ENCODE measurements around the gene PABPN1L. TPM values are rescaled to one million over a fixed set of nuclear protein-coding genes. Genes with fewer than 3 reads are reported as not detected.

The PABPN1L gene
- total and polyA plus RNA-seq, 2 donors from 2014 or later, result not detected

DNA sequence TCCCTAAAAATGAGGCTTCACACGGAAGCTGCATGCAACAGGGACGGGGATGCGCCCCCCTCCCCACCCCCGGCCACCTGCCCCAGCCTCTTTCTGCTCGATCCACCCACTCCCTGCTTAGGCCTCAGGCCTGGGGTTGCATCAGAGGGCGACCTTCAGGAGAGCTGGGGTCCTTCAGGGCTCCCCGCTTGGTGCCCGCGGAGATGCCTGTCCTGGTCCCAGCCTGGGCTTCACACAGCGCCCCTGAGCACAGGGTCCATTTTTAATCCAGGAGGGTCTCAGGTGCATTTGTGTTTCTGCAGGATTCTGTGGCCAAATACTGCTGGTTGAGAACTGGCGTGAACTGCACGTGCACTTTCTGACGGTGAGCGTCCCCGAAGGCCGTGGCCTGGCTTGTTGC, 47.3 kb downstream of the PABPN1L start:
- intact Hi-C loops (cut with DNase I), result no loop called here
- peaks cover 0 to 2% (median 0%) of the 10 kb centered on the region in 3 donors for H3K36me3 ChIP-seq (ENCODE audit: control insufficient read depth in 2 of 3, insufficient read depth in 3 of 3, low read length in 3 of 3)
- H3K4me3 ChIP-seq (ENCODE audit: low read length in 3 of 3), result no peak overlapping the region
- TF ChIP-seq, protein P1, sequence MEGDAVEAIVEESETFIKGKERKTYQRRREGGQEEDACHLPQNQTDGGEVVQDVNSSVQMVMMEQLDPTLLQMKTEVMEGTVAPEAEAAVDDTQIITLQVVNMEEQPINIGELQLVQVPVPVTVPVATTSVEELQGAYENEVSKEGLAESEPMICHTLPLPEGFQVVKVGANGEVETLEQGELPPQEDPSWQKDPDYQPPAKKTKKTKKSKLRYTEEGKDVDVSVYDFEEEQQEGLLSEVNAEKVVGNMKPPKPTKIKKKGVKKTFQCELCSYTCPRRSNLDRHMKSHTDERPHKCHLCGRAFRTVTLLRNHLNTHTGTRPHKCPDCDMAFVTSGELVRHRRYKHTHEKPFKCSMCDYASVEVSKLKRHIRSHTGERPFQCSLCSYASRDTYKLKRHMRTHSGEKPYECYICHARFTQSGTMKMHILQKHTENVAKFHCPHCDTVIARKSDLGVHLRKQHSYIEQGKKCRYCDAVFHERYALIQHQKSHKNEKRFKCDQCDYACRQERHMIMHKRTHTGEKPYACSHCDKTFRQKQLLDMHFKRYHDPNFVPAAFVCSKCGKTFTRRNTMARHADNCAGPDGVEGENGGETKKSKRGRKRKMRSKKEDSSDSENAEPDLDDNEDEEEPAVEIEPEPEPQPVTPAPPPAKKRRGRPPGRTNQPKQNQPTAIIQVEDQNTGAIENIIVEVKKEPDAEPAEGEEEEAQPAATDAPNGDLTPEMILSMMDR (IDR thresholded peaks at IDR 0.05; ENCODE audit: borderline replicate concordance, extremely low read depth, insufficient read depth), result no peak
- H3K27me3 ChIP-seq (ENCODE audit: control insufficient read depth, insufficient read depth, low read length), result no peaks in the 10 kb centered on the region
- no peak overlapping the region for H3K9ac ChIP-seq (ENCODE audit: low read length in 3 of 3)
- no peaks in the 10 kb centered on the region for H3K9me3 ChIP-seq (ENCODE audit: control insufficient read depth in 2 of 3, insufficient read depth in 1 of 3, low read length in 3 of 3)
- no peak overlapping the region for H3K27ac ChIP-seq (ENCODE audit: low read depth in 2 of 2, low read length in 2 of 2)
- no peak for DNase-seq
- no peak for FAIRE-seq
- H3K4me1 ChIP-seq (ENCODE audit: control insufficient read depth in 2 of 3, insufficient read depth in 2 of 3, low read depth in 1 of 3, low read length in 3 of 3), result peaks cover 0 to 2% (median 0%) of the 10 kb centered on the region in 3 donors

DNA sequence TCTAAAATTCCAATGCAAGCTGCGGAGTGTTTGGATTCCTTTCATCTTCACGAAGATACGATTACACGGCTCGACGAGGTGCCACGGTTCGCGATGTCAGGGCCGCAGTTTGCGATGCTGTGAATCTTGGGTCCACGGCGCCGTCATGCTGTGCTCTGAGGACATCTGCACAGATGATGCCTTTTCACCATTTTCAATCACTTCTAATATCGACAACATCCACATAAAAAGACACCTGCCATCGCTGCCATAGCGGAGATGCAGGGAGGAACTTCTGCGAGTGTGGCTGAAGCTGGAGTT, 47.9 kb downstream of the PABPN1L start:
- H3K9me3 ChIP-seq (ENCODE audit: control insufficient read depth in 2 of 3, insufficient read depth in 1 of 3, low read length in 3 of 3), result no peaks in the 10 kb centered on the region
- peaks cover 0 to 2% (median 0%) of the 10 kb centered on the region in 3 donors for H3K36me3 ChIP-seq (ENCODE audit: control insufficient read depth in 2 of 3, insufficient read depth in 3 of 3, low read length in 3 of 3)
- H3K27ac ChIP-seq (ENCODE audit: low read depth in 2 of 2, low read length in 2 of 2), result no peak overlapping the region
- FAIRE-seq (no peak), DNase-seq (peak in 2 of 5 donors; percentile 35 to 46)
- H3K4me3 ChIP-seq (ENCODE audit: low read length in 3 of 3), result no peak overlapping the region
- H3K9ac ChIP-seq (ENCODE audit: low read length in 3 of 3), result no peak overlapping the region
- H3K27me3 ChIP-seq (ENCODE audit: control insufficient read depth, insufficient read depth, low read length), result no peaks in the 10 kb centered on the region
- H3K4me1 ChIP-seq (ENCODE audit: control insufficient read depth in 2 of 3, insufficient read depth in 2 of 3, low read depth in 1 of 3, low read length in 3 of 3), result peaks cover 0 to 2% (median 0%) of the 10 kb centered on the region in 3 donors
- intact Hi-C loops (cut with DNase I), result no loop called here
- TF ChIP-seq, protein P1 (IDR thresholded peaks at IDR 0.05; ENCODE audit: borderline replicate concordance, extremely low read depth, insufficient read depth), result no peak

DNA sequence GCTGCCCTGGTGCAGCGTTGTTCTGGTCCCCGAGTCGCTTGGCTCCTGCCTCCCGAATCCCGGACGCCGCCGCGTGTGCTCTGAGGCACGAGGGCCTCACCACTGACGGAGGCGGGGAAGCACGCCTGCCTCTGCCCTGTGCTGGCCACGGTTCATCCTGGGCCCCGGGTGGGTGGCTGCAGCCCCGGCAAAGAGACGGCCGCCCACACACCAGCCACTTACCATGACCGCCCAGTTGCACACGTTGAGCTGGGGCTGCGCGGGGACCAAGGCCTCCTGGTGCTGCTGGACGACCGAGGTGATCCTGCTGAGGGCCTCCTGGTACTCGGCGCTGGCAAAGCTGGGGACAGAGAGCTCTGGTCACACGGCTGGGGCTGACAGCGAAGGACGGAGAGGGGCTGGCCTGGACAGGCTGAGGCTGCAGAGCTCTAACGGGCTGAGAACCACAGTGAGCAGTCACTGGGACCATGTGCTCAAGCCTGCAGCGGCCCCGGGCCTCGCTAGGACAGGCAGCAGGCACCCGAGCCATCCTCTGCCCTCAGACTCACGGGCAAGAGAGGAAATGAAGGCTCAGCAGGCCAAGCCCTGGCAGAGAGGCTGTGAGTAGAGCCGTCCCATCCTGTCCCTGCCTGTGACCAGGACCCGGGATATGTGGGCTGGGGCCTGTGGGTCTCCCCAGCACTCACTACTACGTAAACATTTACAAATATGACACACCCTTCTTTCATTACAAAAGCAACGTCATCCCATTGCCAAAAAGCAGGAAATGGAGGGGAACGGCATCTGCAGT, 48.5 kb downstream of the PABPN1L start:
- Histone ChIP-seq H3K4me1 (ENCODE audit: control insufficient read depth in 2 of 3, insufficient read depth in 2 of 3, low read depth in 1 of 3, low read length in 3 of 3) (peaks cover 0 to 2% (median 0%) of the 10 kb centered on the region in 3 donors), H3K9ac (ENCODE audit: low read length in 3 of 3) (no peak overlapping the region), H3K4me3 (ENCODE audit: low read length in 3 of 3) (no peak overlapping the region), H3K27ac (ENCODE audit: low read depth in 2 of 2, low read length in 2 of 2) (no peak overlapping the region), H3K9me3 (ENCODE audit: control insufficient read depth in 2 of 3, insufficient read depth in 1 of 3, low read length in 3 of 3) (no peaks in the 10 kb centered on the region), H3K36me3 (ENCODE audit: control insufficient read depth in 2 of 3, insufficient read depth in 3 of 3, low read length in 3 of 3) (peaks cover 0 to under 1% (median 0%) of the 10 kb centered on the region in 3 donors), H3K27me3 (ENCODE audit: control insufficient read depth, insufficient read depth, low read length) (no peaks in the 10 kb centered on the region)
- TF ChIP-seq, protein P1 (IDR thresholded peaks at IDR 0.05; ENCODE audit: borderline replicate concordance, extremely low read depth, insufficient read depth), result no peak
- intact Hi-C loops (cut with DNase I), result no loop called here
- FAIRE-seq (no peak), DNase-seq (peak in 1 of 5 donors; percentile 22)
